IPS DF 6.9 (cell line): ENCODE measurements around the gene PRAMEF13.
"Not testable (repeated sequence)": the region's sequence is repeated elsewhere in the genome, so short reads cannot be mapped to it uniquely, and the experiment has no call there.

Experiments
- DNase-seq: peaks from one replicate; pipeline ENCODE4 v3.0.0-alpha.2; 2013; ENCODE audit warnings: low read depth, low spot score
- H3K27ac ChIP-seq: one replicate; pipeline ENCODE4 v1.5.1; 2013; ENCODE audit warnings: low read length, control low read depth
- H3K27me3 ChIP-seq: 2 replicates; pipeline ENCODE4 v1.6.1; 2013; ENCODE audit warnings: mild to moderate bottlenecking, low read length; ENCODE audit not compliant: control insufficient read depth, insufficient read depth
- H3K36me3 ChIP-seq: 2 replicates; pipeline ENCODE4 v1.6.1; 2013; ENCODE audit warnings: low read length; ENCODE audit not compliant: control insufficient read depth, insufficient read depth
- H3K4me1 ChIP-seq: 2 replicates; pipeline ENCODE4 v1.6.1; 2013; ENCODE audit warnings: low read length; ENCODE audit not compliant: control insufficient read depth, insufficient read depth
- H3K4me3 ChIP-seq: 2 replicates; pipeline ENCODE4 v1.5.1; 2013; ENCODE audit warnings: mild to moderate bottlenecking, low read length
- H3K9me3 ChIP-seq: 2 replicates; pipeline ENCODE4 v1.6.1; 2013; ENCODE audit warnings: low read length, inconsistent platforms; ENCODE audit not compliant: control insufficient read depth, insufficient read depth
- WGBS: extraction: QIAGEN DNeasy Blood & Tissue Kit; methylation state at CpG from one replicate; pipeline ENCODE4 v1.1.7; 2013; ENCODE audit warnings: mixed read lengths, missing lambda C conversion rate; ENCODE audit not compliant: insufficient read length, insufficient coverage; 5-methylcytosine and 5-hydroxymethylcytosine counted together

Gene PRAMEF13

GRCh38 chr1:13171548-13171947 is 29.7 kb downstream of the PRAMEF13 start, which contains the start of gene PRAMEF9:
TSS of gene PRAMEF9 (plus strand) at chr1:13171848. CDS start at chr1:13175281, 3,433 bp downstream.
- H3K27me3 ChIP-seq, H3K36me3 ChIP-seq, H3K9me3 ChIP-seq, H3K27ac ChIP-seq, H3K4me1 ChIP-seq, DNase-seq, H3K4me3 ChIP-seq: not testable (repeated sequence)
- WGBS = no CpG with 5 or more reads among the region's 2 CpGs

- no CpG with 5 or more reads among the region's 8 CpGs for WGBS
- not testable (repeated sequence) for H3K36me3 ChIP-seq, H3K4me3 ChIP-seq, H3K27me3 ChIP-seq, H3K27ac ChIP-seq, H3K9me3 ChIP-seq, DNase-seq, H3K4me1 ChIP-seq
These were observed 35.7 kb downstream of the PRAMEF13 start, which contains the start of gene HNRNPCL4 for GRCh38 chr1:13165531-13165930. TSS of gene HNRNPCL4 (minus strand) at chr1:13165631. CDS start at chr1:13165467, 164 bp downstream.

DNA sequence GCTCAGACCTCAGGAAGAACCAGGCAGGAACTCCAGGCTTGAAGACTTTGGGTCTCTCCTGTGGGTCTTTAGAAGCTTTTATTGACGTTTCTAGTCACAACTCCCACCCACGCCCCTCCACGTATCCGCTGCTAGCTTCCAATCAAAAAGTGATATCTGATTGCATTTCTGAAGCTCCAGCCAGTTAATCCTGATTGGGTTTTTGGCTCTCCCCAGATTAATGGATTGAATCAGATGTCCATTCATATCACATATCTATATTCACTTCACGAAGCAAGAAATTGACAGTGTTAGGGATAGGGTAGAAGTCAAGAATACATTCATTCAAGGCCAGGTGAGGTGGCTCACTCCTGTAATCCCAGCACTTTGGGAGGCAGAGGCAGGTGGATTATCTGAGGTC is 45.3 kb downstream of the PRAMEF13 start, which contains the start of gene PRAMEF26:
Gene PRAMEF26, minus strand, starts transcription at position 101 of the 400 bp plus-strand sequence. CDS start 2,914 bp downstream, outside the sequence.
- WGBS = no CpG with 5 or more reads among the region's 5 CpGs
- not testable (repeated sequence) for H3K27ac ChIP-seq, H3K9me3 ChIP-seq, H3K4me1 ChIP-seq, H3K36me3 ChIP-seq, H3K4me3 ChIP-seq, DNase-seq, H3K27me3 ChIP-seq
